CD4-positive, CD25-positive, alpha-beta regulatory T cell (primary cell): ENCODE measurements around the gene CXXC4. TPM values are rescaled to one million over a fixed set of nuclear protein-coding genes. Genes with fewer than 3 reads are reported as not detected.

Experiments
- ATAC-seq, 2 donors: fragments of 150-1000 bp; cut with Tn5 transposase; one replicate each; pipeline ENCODE4 v1.10.0; 2021; ENCODE audit warnings: low read depth in 2 of 2, moderate number of reproducible peaks in 2 of 2, moderate library complexity in 1 of 2
- DNase-seq, 3 donors: peaks; one replicate each; pipeline versions ENCODE4 v3.0.0 to v3.0.0-alpha.2; 2012 to 2022; ENCODE audit warnings: mixed read lengths in 1 of 3
- H3K27ac ChIP-seq: one replicate; pipeline ENCODE4 v1.7.0; 2013; ENCODE audit warnings: mild to moderate bottlenecking, low read length; ENCODE audit not compliant: insufficient read depth, poor library complexity, severe bottlenecking
- H3K27me3 ChIP-seq: one replicate; pipeline ENCODE4 v1.7.0; 2013; ENCODE audit warnings: low read length; ENCODE audit not compliant: control insufficient read depth, insufficient read depth
- H3K36me3 ChIP-seq: one replicate; pipeline ENCODE4 v1.7.0; 2013; ENCODE audit warnings: mild to moderate bottlenecking, low read length, moderate library complexity; ENCODE audit not compliant: control insufficient read depth, insufficient read depth
- H3K4me1 ChIP-seq: 2 replicates; pipeline ENCODE4 v1.7.0; 2013; ENCODE audit warnings: mild to moderate bottlenecking, low read length; ENCODE audit not compliant: insufficient read depth, control insufficient read depth, poor library complexity, severe bottlenecking
- H3K4me3 ChIP-seq: one replicate; pipeline ENCODE4 v1.7.0; 2013; ENCODE audit warnings: low read depth, mild to moderate bottlenecking, low read length, moderate library complexity
- H3K9me3 ChIP-seq, 2 experiments: 1 replicate in 1 of 2; 2 replicates in 1 of 2; pipeline ENCODE4 v1.7.0; 2013; ENCODE audit warnings: low read length in 2 of 2, mild to moderate bottlenecking in 1 of 2, moderate library complexity in 1 of 2; ENCODE audit not compliant: control insufficient read depth in 2 of 2
- H3K27ac Mint-ChIP-seq, 3 donors: one replicate each; pipeline ENCODE4 v1.8.0; 2020 to 2022; ENCODE audit warnings: mild to moderate bottlenecking in 3 of 3, mixed read lengths in 3 of 3, moderate library complexity in 2 of 3
- H3K27me3 Mint-ChIP-seq: one replicate; pipeline ENCODE4 v1.8.0; 2022; ENCODE audit warnings: mild to moderate bottlenecking, mixed read lengths
- H3K36me3 Mint-ChIP-seq: one replicate; pipeline ENCODE4 v1.8.0; 2020; ENCODE audit warnings: mixed read lengths
- H3K4me1 Mint-ChIP-seq, 4 donors: one replicate each; pipeline ENCODE4 v1.8.0; 2020 to 2022; ENCODE audit warnings: mixed read lengths in 4 of 4, mild to moderate bottlenecking in 1 of 4
- H3K4me3 Mint-ChIP-seq, 4 donors: one replicate each; pipeline ENCODE4 v1.8.0; 2020 to 2022; ENCODE audit warnings: mild to moderate bottlenecking in 4 of 4, mixed read lengths in 4 of 4, moderate library complexity in 3 of 4
- H3K9me3 Mint-ChIP-seq, 7 donors: one replicate each; pipeline ENCODE4 v1.8.0; 2020 to 2022; ENCODE audit warnings: mixed read lengths in 7 of 7, mild to moderate bottlenecking in 3 of 7, moderate library complexity in 2 of 7
- polyA plus RNA-seq, 4 donors: library from polyadenylated mRNA; unstranded; fragments of 300-500 nt; fragmentation: Illumina TruSeq; gene quantifications; one replicate each; pipeline ENCODE4 v1.2.3, GENCODE V29; 2021
- total RNA-seq: library from RNA; stranded (reverse); gene quantifications from one replicate; pipeline ENCODE4 v1.2.3, GENCODE V29; 2022

Gene CXXC4
- total and polyA plus RNA-seq, 5 donors from 2014 or later = not detected

DNA sequence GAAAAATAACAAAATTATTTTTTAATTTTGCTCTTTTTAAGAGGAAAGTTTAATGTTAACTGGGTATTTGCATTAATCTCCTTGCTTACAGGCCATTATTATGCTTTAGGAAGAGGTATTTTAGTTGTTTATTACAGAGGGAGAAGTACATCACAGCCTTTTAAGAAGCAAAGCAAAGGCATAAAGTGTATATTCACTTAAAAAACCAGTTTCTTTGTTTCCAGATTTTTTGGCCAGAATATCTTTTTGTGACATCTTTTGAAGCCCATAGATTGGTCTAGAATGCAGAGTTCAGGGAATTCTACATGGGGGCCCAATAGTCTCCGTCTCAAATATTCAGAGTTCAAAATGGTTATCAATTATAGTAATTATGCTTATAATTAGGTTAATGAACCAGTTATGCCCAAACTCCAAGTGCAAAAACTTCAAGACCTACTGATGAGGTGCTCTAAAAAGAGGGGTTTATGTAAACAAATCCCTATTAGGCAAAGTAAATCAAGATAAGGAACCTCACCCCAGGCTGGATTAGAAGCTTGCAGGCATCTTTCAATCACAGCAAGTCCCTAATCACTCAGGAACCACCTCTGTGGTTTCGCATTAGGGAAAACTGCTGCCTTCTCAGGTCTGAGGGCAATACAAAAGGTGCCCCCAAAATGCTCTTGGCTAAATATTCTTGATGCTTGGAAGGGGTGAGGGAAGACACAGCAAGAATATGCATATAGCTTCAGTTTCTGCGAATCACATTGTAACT, 1.4 kb downstream of the CXXC4 start:
- Mint-ChIP-seq H3K36me3 (no peaks in the 10 kb centered on the region), H3K9me3 (peaks cover 0 to 7% (median 2%) of the 10 kb centered on the region in 7 donors), H3K4me1 (peaks cover 17 to 41% (median 24%) of the 10 kb centered on the region in 4 donors), H3K27ac (no peak overlapping the region), H3K4me3 (peak overlapping the region in 1 of 4 donors; percentile 67), H3K27me3 (peaks cover 74% of the 10 kb centered on the region)
- Histone ChIP-seq H3K27ac (no peak overlapping the region), H3K4me3 (no peak overlapping the region), H3K9me3 (no peaks in the 10 kb centered on the region), H3K27me3 (peaks cover 39% of the 10 kb centered on the region), H3K4me1 (peaks cover 15% of the 10 kb centered on the region), H3K36me3 (no peaks in the 10 kb centered on the region)
- no peak for DNase-seq
- no peak for ATAC-seq

DNA sequence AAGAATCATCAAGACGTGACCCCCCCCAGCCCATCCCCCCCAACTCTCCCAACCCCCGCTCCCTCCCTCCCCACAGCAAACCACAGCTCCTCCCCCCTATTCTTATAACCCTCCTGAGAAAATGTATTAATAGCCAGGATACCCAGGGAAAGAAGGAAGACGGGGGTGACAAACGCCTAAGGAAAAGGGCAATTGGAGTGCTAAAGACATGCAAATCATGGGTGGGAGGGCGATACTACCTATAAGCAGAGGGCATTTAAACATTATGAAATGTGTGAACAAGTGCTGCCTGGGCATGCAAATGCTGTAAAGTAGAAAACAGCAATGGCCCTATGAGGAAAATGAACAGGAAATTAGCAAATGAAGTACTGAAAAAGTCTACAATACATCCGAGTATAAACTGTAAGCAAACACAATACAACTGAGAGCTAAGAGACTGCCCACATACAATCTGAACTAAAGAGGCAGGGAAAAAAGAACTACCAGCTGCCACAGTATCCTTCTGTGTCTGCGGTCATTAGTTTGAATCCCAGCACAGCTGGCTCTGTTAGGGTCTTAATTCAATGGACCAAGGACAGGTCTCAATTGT, 2.4 kb downstream of the CXXC4 start:
- ATAC-seq = no peak
- Mint-ChIP-seq H3K27ac (peak overlapping the region in 1 of 3 donors; percentile 34), H3K36me3 (no peaks in the 10 kb centered on the region), H3K4me3 (peak overlapping the region; percentile 46 to 91 (median 70)), H3K4me1 (peaks cover 17 to 41% (median 24%) of the 10 kb centered on the region in 4 donors), H3K9me3 (peaks cover 0 to 7% (median 2%) of the 10 kb centered on the region in 7 donors), H3K27me3 (peaks cover 71% of the 10 kb centered on the region)
- Histone ChIP-seq H3K36me3 (no peaks in the 10 kb centered on the region), H3K4me1 (peaks cover 15% of the 10 kb centered on the region), H3K9me3 (no peaks in the 10 kb centered on the region), H3K27me3 (peaks cover 40% of the 10 kb centered on the region), H3K27ac (no peak overlapping the region), H3K4me3 (no peak overlapping the region)
- DNase-seq = no peak

DNA sequence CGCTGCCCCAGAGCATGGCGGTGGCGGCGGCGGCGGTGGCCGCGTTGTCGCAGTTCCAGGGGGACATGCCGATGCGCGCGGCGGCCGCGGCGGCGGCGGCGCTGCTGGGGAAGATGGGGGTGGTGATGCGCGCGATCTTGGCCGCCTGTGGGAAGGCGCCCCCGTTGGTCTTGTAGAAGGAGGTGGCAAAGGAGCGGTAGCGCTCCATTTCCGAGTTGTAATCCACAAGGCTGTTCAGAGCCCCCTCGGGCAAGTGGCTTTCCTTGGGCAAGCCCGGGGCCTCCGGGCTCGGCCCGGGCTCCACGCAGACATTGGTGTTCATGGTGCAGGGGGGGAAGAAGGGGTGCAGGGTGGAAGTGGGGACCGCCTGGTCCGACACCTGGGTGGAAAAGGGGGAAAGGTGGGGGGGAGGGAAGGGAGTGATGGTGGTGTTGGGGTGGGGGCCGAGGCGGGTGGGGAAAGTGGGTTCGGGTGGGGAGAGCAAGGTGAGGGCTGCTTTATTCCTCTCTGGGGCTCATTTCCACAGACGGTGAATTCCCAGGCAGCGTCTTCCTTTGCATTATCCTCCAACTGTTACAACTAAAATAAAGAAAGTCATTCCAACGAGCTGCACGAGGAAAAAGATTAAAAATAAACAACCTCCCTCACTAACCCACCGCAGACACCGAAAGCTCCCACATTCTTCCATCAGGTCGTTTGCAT, 3.1 kb downstream of the CXXC4 start:
- no peak overlapping the region for H3K27ac ChIP-seq
- no peaks in the 10 kb centered on the region for H3K36me3 Mint-ChIP-seq
- peaks cover 71% of the 10 kb centered on the region for H3K27me3 Mint-ChIP-seq

DNA sequence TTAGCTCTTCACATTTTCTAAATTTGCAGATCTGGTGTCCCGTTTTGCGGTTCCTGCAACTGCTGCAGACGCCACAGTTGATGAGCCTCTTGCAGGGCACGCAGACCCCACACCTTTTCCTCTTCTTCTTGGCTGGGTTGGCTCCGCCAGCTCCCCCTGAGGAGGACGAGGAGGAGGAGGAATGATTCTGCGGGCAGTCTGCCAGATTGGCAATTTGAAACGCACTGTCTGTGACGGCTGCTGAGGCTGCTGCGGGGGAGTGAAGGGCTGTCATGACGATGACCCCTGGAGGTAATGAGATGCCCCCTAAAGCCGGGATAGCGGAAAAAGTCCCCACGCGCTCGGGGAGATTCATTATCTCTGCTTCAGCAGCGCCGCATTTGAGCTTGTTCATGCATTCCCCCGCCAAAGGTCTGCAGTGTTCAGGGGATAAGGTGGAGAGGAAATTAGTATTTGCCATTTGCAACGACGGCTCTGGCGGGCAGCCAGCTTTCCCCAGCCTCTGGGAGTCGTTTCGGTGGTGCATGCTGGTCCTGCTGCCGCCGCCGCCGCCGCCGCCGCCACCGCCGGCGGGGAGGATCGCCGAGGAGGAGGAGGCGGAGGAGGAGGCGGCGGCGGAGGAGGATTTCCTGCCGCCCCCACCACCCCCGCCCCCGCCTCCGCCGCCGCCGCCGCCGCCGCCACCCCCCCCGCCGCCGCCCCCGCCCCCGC, 3.8 kb downstream of the CXXC4 start:
- peaks cover 70% of the 10 kb centered on the region for H3K27me3 Mint-ChIP-seq

More for the DNA sequence above, 3.1 kb downstream of the CXXC4 start:
- Mint-ChIP-seq H3K9me3 (peaks cover 0 to 7% (median 2%) of the 10 kb centered on the region in 7 donors), H3K4me1 (peaks cover 17 to 41% (median 24%) of the 10 kb centered on the region in 4 donors), H3K27ac (no peak overlapping the region), H3K4me3 (peak overlapping the region in 3 of 4 donors; percentile 75 to 87 (median 80))
- Histone ChIP-seq H3K4me1 (peaks cover 15% of the 10 kb centered on the region), H3K4me3 (no peak overlapping the region), H3K27me3 (peaks cover 37% of the 10 kb centered on the region), H3K9me3 (no peaks in the 10 kb centered on the region), H3K36me3 (no peaks in the 10 kb centered on the region)
- DNase-seq (peak in 1 of 3 donors; percentile 20), ATAC-seq (no peak)

DNA sequence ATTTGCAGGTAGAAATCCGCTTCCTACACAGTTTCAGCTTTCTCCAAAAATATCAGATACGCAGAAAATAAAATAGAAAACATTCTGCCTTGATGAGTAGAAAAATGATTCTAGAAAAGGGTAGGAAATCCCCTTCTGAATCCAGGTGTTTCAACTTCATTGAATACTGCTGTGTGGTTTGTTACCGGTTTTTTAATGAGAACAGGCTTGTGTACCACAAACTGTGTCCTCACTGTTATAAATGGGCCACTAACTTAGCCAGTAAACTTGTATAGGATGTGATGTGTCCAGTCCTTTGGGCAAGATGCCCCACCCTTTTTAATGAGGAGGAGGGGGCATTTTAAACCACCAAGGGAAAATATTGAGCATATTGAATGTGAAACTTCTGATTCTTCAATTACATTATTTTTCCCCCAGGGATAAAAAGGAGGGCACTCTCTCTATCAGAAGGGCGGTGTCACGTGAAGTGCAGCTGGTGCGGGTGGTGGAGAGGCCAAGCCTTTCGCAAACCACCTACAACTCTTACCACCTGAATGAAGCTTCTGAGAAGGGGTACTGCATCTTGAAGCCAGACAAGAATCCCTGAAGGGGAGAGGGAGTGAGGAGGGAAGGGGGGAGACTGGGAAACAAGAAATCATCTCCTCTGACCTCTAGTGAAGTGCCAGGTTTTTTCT, 4.5 kb downstream of the CXXC4 start:
- Mint-ChIP-seq H3K36me3 (no peaks in the 10 kb centered on the region), H3K4me3 (peak overlapping the region; percentile 25 to 84 (median 68)), H3K27me3 (peaks cover 63% of the 10 kb centered on the region), H3K4me1 (peaks cover 13 to 36% (median 23%) of the 10 kb centered on the region in 4 donors), H3K27ac (peak overlapping the region in 1 of 3 donors; percentile 64), H3K9me3 (peaks cover 0 to 4% (median 1%) of the 10 kb centered on the region in 7 donors)
- Histone ChIP-seq H3K9me3 (no peaks in the 10 kb centered on the region), H3K4me1 (peaks cover 15% of the 10 kb centered on the region), H3K4me3 (peak overlapping the region; percentile 38), H3K27ac (no peak overlapping the region), H3K36me3 (no peaks in the 10 kb centered on the region), H3K27me3 (peaks cover 37% of the 10 kb centered on the region)
- DNase-seq (no peak), ATAC-seq (no peak)

More for the DNA sequence above, 3.8 kb downstream of the CXXC4 start:
- no peaks in the 10 kb centered on the region for H3K9me3 ChIP-seq
- Mint-ChIP-seq H3K4me3 (peak overlapping the region; percentile 25 to 84 (median 68)), H3K4me1 (peaks cover 17 to 41% (median 24%) of the 10 kb centered on the region in 4 donors), H3K27ac (no peak overlapping the region), H3K36me3 (no peaks in the 10 kb centered on the region), H3K9me3 (peaks cover 0 to 7% (median 2%) of the 10 kb centered on the region in 7 donors)
- peak; percentile 40 to 50 for ATAC-seq
- peaks cover 37% of the 10 kb centered on the region for H3K27me3 ChIP-seq
- no peaks in the 10 kb centered on the region for H3K36me3 ChIP-seq
- peak overlapping the region; percentile 38 for H3K4me3 ChIP-seq
- peaks cover 15% of the 10 kb centered on the region for H3K4me1 ChIP-seq
- DNase-seq = peak; percentile 4 to 32 (median 13)
- no peak overlapping the region for H3K27ac ChIP-seq

DNA sequence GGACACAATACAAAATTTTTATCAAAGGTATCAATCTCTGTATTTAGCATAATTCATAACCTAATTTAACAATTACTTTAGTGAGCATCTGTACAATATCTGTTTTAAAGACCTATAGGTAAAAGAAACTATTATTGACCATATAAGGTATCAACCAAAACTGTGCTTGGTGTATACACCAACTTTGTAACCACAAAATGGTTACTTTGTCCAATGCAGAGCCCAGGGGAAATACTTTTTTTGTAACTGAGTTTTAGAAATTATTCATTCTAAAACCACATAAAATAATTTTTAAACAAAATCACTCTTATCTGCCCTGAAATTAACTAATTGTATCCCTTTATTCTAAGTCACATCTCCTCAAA, 5.0 kb downstream of the CXXC4 start:
- Mint-ChIP-seq H3K27me3 (peaks cover 60% of the 10 kb centered on the region), H3K27ac (no peak overlapping the region), H3K9me3 (peaks cover 0 to 3% (median 0%) of the 10 kb centered on the region in 7 donors), H3K4me1 (peaks cover 11 to 33% (median 22%) of the 10 kb centered on the region in 4 donors), H3K36me3 (no peaks in the 10 kb centered on the region), H3K4me3 (peak overlapping the region in 2 of 4 donors; percentile 6 to 12)
- DNase-seq (no peak), ATAC-seq (no peak)
- H3K9me3 ChIP-seq = no peaks in the 10 kb centered on the region
- H3K36me3 ChIP-seq = no peaks in the 10 kb centered on the region
- peaks cover 15% of the 10 kb centered on the region for H3K4me1 ChIP-seq
- H3K27ac ChIP-seq = no peak overlapping the region
- peaks cover 37% of the 10 kb centered on the region for H3K27me3 ChIP-seq
- no peak overlapping the region for H3K4me3 ChIP-seq

DNA sequence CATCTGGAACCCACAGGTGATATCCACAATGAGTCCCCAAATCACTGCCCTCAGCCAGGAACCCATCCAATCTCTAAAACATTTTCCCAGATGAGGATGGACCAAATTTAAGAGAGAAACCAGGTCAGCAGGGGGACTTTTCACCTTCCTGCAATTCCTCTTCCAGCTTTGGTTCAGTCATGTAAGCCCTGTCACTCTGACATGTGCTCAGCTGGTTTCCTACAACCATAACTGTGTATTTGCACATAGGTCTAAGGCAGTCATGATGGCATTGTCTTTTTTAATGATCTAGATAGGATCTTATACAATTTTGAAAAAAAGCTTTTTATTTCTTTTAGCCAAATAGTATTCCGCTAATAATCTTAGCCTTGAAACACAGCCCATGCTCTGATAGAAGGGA, 6.5 kb downstream of the CXXC4 start:
- Histone ChIP-seq H3K9me3 (no peaks in the 10 kb centered on the region), H3K36me3 (no peaks in the 10 kb centered on the region), H3K4me3 (no peak overlapping the region), H3K4me1 (peaks cover 15% of the 10 kb centered on the region), H3K27me3 (peaks cover 28% of the 10 kb centered on the region), H3K27ac (no peak overlapping the region)
- no peaks in the 10 kb centered on the region for H3K36me3 Mint-ChIP-seq
- peaks cover 47% of the 10 kb centered on the region for H3K27me3 Mint-ChIP-seq
- no peak overlapping the region for H3K4me3 Mint-ChIP-seq
- peaks cover 0 to 3% (median 0%) of the 10 kb centered on the region in 7 donors for H3K9me3 Mint-ChIP-seq
- H3K4me1 Mint-ChIP-seq = peaks cover 7 to 24% (median 19%) of the 10 kb centered on the region in 4 donors
- H3K27ac Mint-ChIP-seq = no peak overlapping the region
- no peak for DNase-seq
- no peak for ATAC-seq
